Activated CD4-positive, alpha-beta T cell treated with anti-CD3 and anti-CD28 coated beads, Interleukin-2, amount 50 U/mL, for 48 hours (primary cell): ENCODE results near the gene CTTNBP2.

Experiments used
- DNase-seq, 2 experiments: peaks; one replicate each; pipeline ENCODE4 v3.0.0-alpha.2; 2020

The CTTNBP2 gene

GRCh38 chr7:117780832-117781231 lies 92.4 kb downstream of the CTTNBP2 start:
- no peak for DNase-seq

GRCh38 chr7:117777335-117778142 lies 95.7 kb downstream of the CTTNBP2 start:
- DNase-seq, result no peak

- no peak for DNase-seq
Observed at GRCh38 chr7:117776224-117776623, 97.0 kb downstream of the CTTNBP2 start.

DNA sequence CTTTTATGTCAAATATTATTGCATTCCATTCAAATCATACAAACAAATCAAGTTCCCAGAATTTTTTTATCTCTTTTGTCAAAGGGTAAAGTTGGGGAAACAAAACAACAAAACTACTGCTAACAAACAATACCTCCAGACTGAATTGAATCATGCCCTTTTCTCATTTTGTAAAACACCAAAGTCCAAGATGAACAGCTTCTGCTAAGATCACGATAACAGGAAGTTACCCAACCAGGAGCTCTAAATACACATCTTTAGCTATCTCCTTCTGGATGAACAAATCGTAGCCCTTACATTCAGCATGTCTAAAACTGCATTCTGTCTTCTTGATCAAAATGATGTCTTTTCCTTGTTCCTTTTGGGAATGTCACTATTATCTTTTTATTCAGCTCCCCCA lies 97.4 kb downstream of the CTTNBP2 start:
- DNase-seq, result no peak

DNA sequence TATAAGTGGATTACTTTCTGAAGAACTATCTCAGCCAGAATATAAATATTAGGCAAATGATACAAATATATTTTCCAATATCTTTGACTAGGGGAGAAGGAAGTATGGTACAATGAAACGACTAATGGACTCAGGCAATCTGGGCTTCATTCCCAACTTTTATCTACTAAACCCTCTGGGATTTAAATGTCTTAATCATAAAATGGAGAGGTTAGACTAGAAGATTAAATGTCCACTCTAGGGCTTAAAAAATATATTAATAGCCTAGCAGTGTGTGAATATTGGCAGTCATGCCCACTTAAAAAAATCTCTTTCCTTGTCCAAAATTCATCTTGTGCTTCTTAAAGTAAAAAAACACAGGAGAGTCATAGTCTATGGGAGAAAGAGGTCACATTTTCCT lies 98.3 kb downstream of the CTTNBP2 start:
- no peak for DNase-seq

DNA sequence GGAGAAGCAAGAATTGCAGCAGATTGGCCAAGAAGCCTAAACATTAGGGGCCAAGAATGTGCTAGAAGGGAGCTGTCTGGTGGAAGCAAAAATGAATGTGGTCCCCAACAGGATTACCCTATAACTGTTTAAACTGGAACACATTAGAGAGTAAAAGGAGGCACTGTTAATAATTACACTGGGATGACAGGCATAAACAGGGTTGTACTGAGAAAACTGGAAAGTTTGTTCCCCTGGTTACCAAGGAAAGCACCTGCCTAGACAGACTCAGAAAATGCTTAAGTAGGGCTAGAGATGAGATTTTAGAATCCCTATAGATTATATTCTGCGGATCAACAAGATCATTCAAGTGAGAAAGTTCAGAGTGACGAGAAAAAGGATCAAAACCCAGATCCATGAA lies 100.8 kb downstream of the CTTNBP2 start:
- no peak for DNase-seq

- DNase-seq, result no peak
Observed at GRCh38 chr7:117771756-117772155, 101.5 kb downstream of the CTTNBP2 start.

GRCh38 chr7:117769085-117769484 lies 104.2 kb downstream of the CTTNBP2 start:
- DNase-seq, result no peak

- no peak for DNase-seq
Observed at GRCh38 chr7:117767951-117768350, 105.3 kb downstream of the CTTNBP2 start.

DNA sequence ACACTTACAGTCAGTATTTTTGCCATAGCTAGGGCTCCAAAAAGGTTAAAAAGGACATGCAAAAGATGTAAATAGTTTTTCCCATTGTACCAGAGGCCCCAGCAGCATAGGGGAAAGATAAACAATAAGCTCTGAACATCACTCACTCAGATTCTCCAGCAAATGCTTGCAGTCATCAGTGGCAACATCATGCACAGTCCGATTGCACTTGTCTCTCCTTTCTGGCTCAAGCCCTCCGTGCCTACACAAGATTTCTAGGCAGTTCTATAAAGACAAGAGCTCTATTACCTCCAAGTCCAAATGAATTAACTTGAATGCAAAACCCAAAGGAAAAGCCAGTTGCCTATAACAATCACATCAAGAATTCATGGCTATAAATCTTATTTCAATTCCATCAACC lies 106.3 kb downstream of the CTTNBP2 start:
- no peak for DNase-seq

DNA sequence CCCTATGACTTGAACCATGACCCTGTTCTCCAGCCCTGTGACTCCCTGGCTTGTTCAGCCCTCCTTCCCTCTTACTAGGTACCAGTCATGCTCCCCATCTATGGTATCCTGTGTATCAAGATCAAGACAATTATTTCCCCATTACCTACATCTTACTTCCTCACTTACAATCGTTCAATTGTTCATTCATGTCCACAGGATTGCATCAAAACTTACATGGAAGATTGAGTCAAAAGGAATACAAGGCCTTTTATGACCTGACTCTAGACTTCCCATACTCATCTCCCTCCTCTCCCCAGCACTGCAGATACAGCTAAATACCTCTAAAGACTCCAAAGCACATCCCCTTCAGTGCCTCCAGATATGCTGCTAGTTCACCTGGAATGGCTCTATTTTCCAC lies 109.2 kb downstream of the CTTNBP2 start:
- DNase-seq, result no peak

GRCh38 chr7:117762055-117762454 lies 111.2 kb downstream of the CTTNBP2 start:
- no peak for DNase-seq

DNA sequence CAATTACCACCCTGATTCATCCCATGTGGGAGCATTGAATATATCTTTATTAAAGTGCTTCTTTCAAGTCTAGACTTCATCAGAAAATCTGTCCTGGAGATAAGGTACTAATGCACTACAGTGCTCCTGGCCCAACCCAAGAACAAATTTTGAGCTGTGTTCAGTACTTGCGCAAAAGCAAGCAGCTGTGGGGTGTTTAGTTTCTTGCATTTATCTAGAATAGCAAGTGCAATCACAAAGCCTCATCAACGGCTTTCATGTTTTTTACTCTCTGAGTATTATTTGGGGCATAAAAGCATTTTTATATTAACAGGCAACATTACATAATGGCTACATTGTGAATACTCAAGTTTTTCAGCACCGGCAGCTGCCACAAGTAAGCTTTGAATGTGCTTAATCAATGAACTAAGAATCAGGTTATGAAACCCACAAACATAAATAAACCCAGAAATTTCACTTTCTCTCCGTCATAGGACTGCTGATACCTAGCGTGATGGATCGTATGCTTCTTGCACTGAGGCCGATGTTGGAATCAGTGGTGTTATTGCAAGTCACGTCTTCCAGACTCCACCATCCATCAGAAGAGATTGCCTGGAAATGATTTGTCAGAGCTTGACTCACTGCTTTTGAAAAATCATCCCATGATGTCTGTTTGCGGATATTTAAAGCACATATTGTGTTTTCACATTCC lies 113.1 kb downstream of the CTTNBP2 start:
- no peak for DNase-seq

DNA sequence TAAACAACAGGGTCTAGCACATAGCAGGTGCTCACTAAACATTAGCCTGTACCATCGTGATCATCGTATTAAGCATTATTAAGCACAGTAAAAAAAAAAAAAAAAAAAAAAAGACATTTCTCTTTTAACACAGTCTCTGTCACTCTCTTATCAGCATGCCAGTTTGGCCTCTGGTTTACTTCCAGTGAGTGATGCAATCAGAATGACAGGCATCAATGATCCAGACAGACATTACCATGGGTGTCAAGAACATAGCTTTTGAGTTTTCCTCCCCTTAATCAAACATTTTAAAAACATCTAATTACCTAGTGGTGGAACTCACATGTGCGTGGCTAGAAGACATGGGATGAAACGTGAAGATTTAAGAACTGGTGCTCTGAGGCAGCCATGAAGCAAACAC lies 115.8 kb downstream of the CTTNBP2 start:
- DNase-seq, result no peak

GRCh38 chr7:117756586-117757085 lies 116.6 kb downstream of the CTTNBP2 start:
- no peak for DNase-seq

DNA sequence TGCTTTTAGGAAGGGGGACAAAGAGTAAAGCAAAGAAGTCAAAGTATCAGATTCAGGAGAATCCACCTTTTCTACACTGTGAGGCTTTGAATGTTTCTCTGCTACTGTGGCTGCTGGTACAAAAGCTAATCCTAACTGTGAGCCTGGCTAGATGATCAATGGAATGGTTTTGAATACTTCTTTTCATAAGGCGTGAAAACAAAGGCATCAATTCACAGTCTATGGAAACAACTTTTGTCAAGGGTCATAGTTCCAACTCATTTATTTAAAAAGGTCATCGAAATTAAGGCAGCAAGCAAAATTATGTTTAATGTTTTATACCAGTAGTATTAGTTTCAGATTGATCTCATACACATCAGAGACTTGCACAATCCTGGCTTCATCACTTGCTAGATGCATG lies 118.1 kb downstream of the CTTNBP2 start:
- no peak for DNase-seq

DNA sequence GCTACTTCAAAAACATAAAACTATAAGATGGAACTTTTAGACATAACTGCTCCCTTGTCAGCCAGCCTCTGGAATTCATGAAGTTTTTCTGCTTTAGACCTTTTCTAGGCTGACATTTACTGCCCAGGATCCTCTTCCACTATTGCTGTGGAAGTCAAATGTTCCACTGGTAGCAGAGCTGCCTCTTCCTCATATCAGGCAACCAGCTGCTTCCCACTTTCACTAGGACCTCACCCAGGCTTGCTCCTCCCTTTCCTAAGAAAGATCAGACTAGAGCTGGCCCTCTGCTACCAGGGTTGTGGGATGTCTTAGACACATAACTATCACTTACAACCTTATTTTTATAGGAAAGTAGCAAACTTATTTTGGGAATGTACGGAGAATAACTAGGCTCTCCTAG lies 121.5 kb downstream of the CTTNBP2 start:
- DNase-seq, result no peak

DNA sequence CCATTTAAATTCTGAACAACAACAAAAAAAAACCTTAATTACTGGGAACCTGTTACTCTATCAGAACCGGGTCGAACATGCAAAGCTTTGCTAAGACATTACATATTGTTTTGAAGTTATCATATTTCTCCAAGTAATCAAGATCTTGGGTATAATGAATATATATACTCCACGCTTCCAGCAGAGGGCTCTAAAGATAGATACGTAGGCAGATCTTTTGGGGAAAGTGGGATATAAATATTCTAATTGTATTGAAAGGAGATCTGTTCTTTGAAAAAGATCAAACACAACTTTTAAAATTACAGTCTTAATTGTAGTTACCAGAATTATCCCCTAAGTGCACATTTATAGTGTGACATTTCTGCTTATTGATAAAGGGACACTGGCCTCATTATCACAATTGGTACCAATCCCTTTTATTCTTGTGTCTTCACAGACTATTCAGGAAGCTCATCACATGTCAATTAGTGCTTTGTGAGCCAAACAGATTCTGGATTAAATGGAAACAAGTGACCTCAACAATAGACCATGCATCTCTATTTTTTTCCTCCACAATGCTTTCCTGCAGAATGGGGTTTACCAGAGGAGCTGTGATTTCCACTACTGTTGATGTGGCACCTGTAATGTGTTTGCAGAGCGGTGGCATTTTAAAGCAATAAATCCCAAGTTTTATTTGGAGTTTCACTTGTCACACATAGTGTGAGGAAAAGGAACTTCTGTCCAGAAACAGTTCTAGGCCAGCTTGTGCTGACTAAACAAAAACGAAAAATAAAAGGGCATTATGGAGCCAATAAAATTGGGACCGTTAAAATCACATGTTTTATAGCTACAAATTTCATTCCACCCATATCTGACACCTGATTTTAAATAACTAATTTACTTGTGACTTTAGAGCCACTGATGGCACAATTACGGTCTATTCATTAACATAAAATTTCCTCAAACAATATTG lies 122.4 kb downstream of the CTTNBP2 start:
- no peak for DNase-seq

DNA sequence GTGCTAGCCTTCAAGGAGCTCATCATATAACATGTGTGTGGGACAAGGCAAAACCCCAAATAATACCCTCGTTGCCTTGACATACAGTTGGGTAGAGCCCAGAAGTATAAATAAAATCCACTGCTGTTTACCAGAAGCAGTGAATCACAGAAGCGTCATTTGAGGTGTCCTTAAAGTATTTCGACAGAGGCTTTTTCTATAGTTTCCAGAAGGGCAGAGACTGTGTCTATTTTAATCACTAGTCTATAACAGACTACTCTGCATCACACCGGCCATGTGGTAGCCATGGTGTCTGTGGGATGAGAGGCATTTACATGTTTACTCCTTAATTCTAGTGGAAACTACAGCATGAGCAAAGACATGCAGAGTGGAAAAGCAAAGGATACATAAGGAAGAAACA lies 131.3 kb downstream of the CTTNBP2 start:
- DNase-seq, result no peak

DNA sequence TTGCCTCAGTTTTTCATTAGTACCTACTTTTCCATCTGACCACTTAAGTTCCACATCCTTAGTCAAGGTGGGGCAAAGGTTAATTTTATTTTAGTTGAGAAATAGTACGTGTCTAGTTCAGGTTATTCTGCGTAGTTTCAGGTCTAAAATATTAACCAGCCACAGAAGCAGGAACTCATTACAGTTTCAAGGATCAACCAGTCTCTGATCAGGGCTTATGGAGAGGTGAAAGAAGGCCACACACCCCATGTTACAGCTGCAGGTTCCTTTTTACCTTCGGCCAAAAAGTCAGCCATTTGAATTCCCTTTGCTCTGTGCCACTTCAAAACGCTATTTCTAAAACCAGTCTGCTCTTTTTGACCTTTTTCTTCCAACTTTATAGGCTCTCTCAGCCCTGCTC lies 134.2 kb downstream of the CTTNBP2 start:
- no peak for DNase-seq

- DNase-seq, result no peak
Observed at GRCh38 chr7:117737926-117738325, 135.3 kb downstream of the CTTNBP2 start.

DNA sequence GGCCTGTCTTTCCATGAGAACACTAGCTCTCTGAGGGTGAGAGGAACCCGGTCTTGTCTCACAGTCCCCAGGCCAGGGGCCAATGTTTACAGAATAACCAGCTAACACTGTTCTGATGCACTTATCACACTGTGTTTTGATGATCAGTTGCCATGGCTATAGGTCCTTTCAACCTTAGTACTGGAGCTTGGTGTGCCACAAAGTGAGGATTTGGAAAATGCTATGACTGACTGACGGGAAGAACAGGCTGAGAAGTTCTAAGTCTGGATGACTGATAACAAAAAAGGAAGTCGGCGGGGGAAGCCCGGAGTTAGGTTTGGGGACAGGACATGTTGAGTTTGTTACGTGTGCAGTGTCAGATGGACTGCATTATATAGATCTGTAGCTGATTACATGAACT lies 141.8 kb downstream of the CTTNBP2 start:
- peak; percentile 21 to 30 for DNase-seq

- no peak for DNase-seq
Observed at GRCh38 chr7:117730390-117730789, 142.9 kb downstream of the CTTNBP2 start.
